Hematopoietic multipotent progenitor cell treated with erythropoietin and hydrocortisone succinate and interleukin-3 and kit ligand, for 4 days (in vitro differentiated cells): ENCODE results near the gene FXN.
"Not testable (repeated sequence)": the region's sequence is repeated elsewhere in the genome, so short reads cannot be mapped to it uniquely, and the experiment has no call there.

ENCODE experiments used
- DNase-seq: peaks from one replicate; pipeline ENCODE4 v3.0.0-alpha.2; 2015

Gene FXN

GRCh38 chr9:69027355-69028097 lies 8.0 kb upstream of the FXN start:
- DNase-seq, result peak; percentile 93

GRCh38 chr9:69028754-69029153 lies 6.8 kb upstream of the FXN start:
- peak; percentile 93 for DNase-seq

- DNase-seq, result no peak
Observed at GRCh38 chr9:69029535-69029934, 6.0 kb upstream of the FXN start.

- no peak for DNase-seq
Observed at GRCh38 chr9:69030851-69031645, 4.5 kb upstream of the FXN start.

GRCh38 chr9:69034071-69034470 lies 1.5 kb upstream of the FXN start:
- DNase-seq, result no peak

GRCh38 chr9:69036309-69036708 lies 757 bp downstream of the FXN start:
- DNase-seq, result peak; percentile 75

- no peak for DNase-seq
Observed at GRCh38 chr9:69036799-69037198, 1.2 kb downstream of the FXN start.

- DNase-seq, result no peak
Observed at GRCh38 chr9:69040646-69041045, 5.1 kb downstream of the FXN start.

GRCh38 chr9:69044240-69045219 lies 9.0 kb downstream of the FXN start:
- no peak for DNase-seq

GRCh38 chr9:69045821-69046220 lies 10.3 kb downstream of the FXN start:
- DNase-seq, result no peak

- no peak for DNase-seq
Observed at GRCh38 chr9:69046723-69047122, 11.2 kb downstream of the FXN start.

- DNase-seq, result peak; percentile 40
Observed at GRCh38 chr9:69047371-69047770, 11.8 kb downstream of the FXN start.

- DNase-seq, result no peak
Observed at GRCh38 chr9:69049094-69049493, 13.5 kb downstream of the FXN start.

GRCh38 chr9:69050936-69051335 lies 15.4 kb downstream of the FXN start:
- DNase-seq, result not testable (repeated sequence)

GRCh38 chr9:69054989-69055388 lies 19.4 kb downstream of the FXN start:
- DNase-seq, result no peak

- DNase-seq, result peak; percentile 74
Observed at GRCh38 chr9:69056191-69056815, 20.8 kb downstream of the FXN start.

GRCh38 chr9:69058101-69058500 lies 22.5 kb downstream of the FXN start:
- DNase-seq, result no peak

GRCh38 chr9:69060766-69061165 lies 25.2 kb downstream of the FXN start:
- DNase-seq, result no peak

- DNase-seq, result no peak
Observed at GRCh38 chr9:69062195-69062594, 26.6 kb downstream of the FXN start.

GRCh38 chr9:69063839-69064238 lies 28.3 kb downstream of the FXN start:
- DNase-seq, result no peak

- DNase-seq, result no peak
Observed at GRCh38 chr9:69065660-69066059, 30.1 kb downstream of the FXN start.

GRCh38 chr9:69066955-69067354 lies 31.4 kb downstream of the FXN start:
- no peak for DNase-seq

- no peak for DNase-seq
Observed at GRCh38 chr9:69070201-69070600, 34.6 kb downstream of the FXN start.
